ENCODE measurements around the gene AGR3.

DNA sequence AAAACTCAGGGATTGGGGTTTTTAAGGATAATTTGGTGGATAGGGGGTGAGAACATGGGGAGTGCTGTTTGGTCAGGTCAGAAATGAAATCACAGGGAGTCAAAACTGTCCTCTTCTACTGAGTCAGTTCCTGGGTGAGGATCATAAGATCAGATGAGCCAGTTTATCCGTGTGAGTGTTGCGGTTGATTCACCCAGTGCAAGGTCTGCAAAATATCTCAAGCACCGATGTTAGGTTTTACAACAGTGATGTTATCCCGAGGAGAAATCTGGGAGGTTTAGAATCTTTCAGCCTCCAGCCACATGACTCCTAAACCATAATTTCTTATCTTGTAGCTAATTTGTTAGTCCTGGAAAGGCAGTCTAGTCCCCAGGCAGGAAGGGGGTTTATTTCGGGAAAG lies 45.3 kb downstream of the AGR3 start:
- TF ChIP-seq ZBTB7A (IDR thresholded peaks at IDR 0.05; ENCODE audit: low read depth) (no peak), RAD21 (IDR thresholded peaks at IDR 0.05; ENCODE audit: low read depth) (no peak), FOXM1 (IDR thresholded peaks at IDR 0.05; ENCODE audit: borderline replicate concordance, low read depth) (no peak), NFIC (IDR thresholded peaks at IDR 0.05) (no peak), TAF1 (IDR thresholded peaks at IDR 0.05; ENCODE audit: low read depth) (no peak), REST (IDR thresholded peaks at IDR 0.05; ENCODE audit: low read depth) (no peak), EP300 (IDR thresholded peaks at IDR 0.05; ENCODE audit: borderline replicate concordance) (no peak), CEBPB (IDR thresholded peaks at IDR 0.05) (no peak), MAX (IDR thresholded peaks at IDR 0.05) (no peak)
- TF ChIP-seq, protein P1, sequence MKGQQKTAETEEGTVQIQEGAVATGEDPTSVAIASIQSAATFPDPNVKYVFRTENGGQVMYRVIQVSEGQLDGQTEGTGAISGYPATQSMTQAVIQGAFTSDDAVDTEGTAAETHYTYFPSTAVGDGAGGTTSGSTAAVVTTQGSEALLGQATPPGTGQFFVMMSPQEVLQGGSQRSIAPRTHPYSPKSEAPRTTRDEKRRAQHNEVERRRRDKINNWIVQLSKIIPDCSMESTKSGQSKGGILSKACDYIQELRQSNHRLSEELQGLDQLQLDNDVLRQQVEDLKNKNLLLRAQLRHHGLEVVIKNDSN (IDR thresholded peaks at IDR 0.05): no peak

Measured in Ishikawa (cell line).